Mesenchymal stem cell (in vitro differentiated cells and primary cell): ENCODE results near the gene SUPT16H.

Experiments
- DNase-seq: peaks from one replicate; pipeline ENCODE4 v3.0.0-alpha.2; 2013
- H2AFZ ChIP-seq: one replicate; pipeline ENCODE4 v1.6.1; 2013; ENCODE audit warnings: low read depth, mild to moderate bottlenecking, control low read depth, inconsistent platforms, low read length, moderate library complexity
- H2AK5ac ChIP-seq: 2 replicates; pipeline ENCODE4 v1.6.1; 2013; ENCODE audit warnings: low read length, moderate library complexity, mild to moderate bottlenecking, inconsistent platforms; ENCODE audit not compliant: severe bottlenecking
- H2BK120ac ChIP-seq: one replicate; pipeline ENCODE4 v1.6.1; 2013; ENCODE audit warnings: low read depth, mild to moderate bottlenecking, inconsistent platforms, low read length, moderate library complexity
- H2BK12ac ChIP-seq, 2 experiments: one replicate each; pipeline ENCODE4 v1.6.1; 2013; ENCODE audit warnings: inconsistent platforms in 2 of 2, low read length in 2 of 2, mild to moderate bottlenecking in 2 of 2, moderate library complexity in 2 of 2, control low read depth in 1 of 2
- H2BK15ac ChIP-seq: one replicate; pipeline ENCODE4 v1.6.1; 2013; ENCODE audit warnings: mild to moderate bottlenecking, low read depth, inconsistent platforms; ENCODE audit not compliant: poor library complexity, severe bottlenecking
- H2BK5ac ChIP-seq: 2 replicates; pipeline ENCODE4 v1.6.1; 2013; ENCODE audit warnings: low read depth, mild to moderate bottlenecking, low read length, control low read depth, inconsistent platforms; ENCODE audit not compliant: poor library complexity, severe bottlenecking
- H3K14ac ChIP-seq, 2 experiments: one replicate each; pipeline ENCODE4 v1.6.1; 2013; ENCODE audit warnings: inconsistent platforms in 2 of 2, low read length in 2 of 2, control low read depth in 1 of 2, mild to moderate bottlenecking in 1 of 2, moderate library complexity in 1 of 2
- H3K18ac ChIP-seq, 2 experiments: one replicate each; pipeline ENCODE4 v1.6.1; 2013; ENCODE audit warnings: inconsistent platforms in 2 of 2, low read length in 2 of 2, control low read depth in 1 of 2, low read depth in 1 of 2, mild to moderate bottlenecking in 1 of 2
- H3K23ac ChIP-seq, 2 experiments: one replicate each; pipeline ENCODE4 v1.6.1; 2013; ENCODE audit warnings: inconsistent platforms in 2 of 2, low read length in 2 of 2, mild to moderate bottlenecking in 2 of 2, moderate library complexity in 2 of 2, control low read depth in 1 of 2
- H3K27ac ChIP-seq: 2 replicates; pipeline ENCODE4 v1.5.1; 2013; ENCODE audit warnings: mild to moderate bottlenecking, moderate library complexity, low read length, control low read depth, inconsistent platforms; ENCODE audit not compliant: poor library complexity, severe bottlenecking
- H3K27me3 ChIP-seq, 2 experiments: 2 replicates each; pipeline versions ENCODE4 v1.6.1 to v1.7.0; 2013; ENCODE audit warnings: low read length in 2 of 2, mild to moderate bottlenecking in 2 of 2, moderate library complexity in 2 of 2, control low read depth in 1 of 2, inconsistent platforms in 1 of 2; ENCODE audit not compliant: control insufficient read depth in 1 of 2, insufficient read depth in 1 of 2
- H3K36me3 ChIP-seq, 2 experiments: 2 replicates each; pipeline versions ENCODE4 v1.6.1 to v1.7.0; 2013; ENCODE audit warnings: low read length in 2 of 2, control low read depth in 1 of 2, inconsistent platforms in 1 of 2, low read depth in 1 of 2, mild to moderate bottlenecking in 1 of 2; ENCODE audit not compliant: insufficient read depth in 2 of 2, control insufficient read depth in 1 of 2
- H3K4ac ChIP-seq, 2 experiments: one replicate each; pipeline ENCODE4 v1.6.1; 2013; ENCODE audit warnings: inconsistent platforms in 2 of 2, low read length in 2 of 2, mild to moderate bottlenecking in 2 of 2, moderate library complexity in 2 of 2, control low read depth in 1 of 2, low read depth in 1 of 2
- H3K4me1 ChIP-seq: 2 replicates; pipeline ENCODE4 v1.6.1; 2013; ENCODE audit warnings: low read depth, low read length, control low read depth; ENCODE audit not compliant: control insufficient read depth, insufficient read depth
- H3K4me2 ChIP-seq: 2 replicates; pipeline ENCODE4 v1.6.1; 2013; ENCODE audit warnings: low read length, mild to moderate bottlenecking, inconsistent platforms; ENCODE audit not compliant: poor library complexity, severe bottlenecking
- H3K4me3 ChIP-seq, 2 experiments: 2 replicates each; pipeline versions ENCODE4 v1.5.1 to v1.7.0; 2013; ENCODE audit warnings: low read length in 2 of 2, mild to moderate bottlenecking in 2 of 2, control low read depth in 1 of 2, low read depth in 1 of 2; ENCODE audit not compliant: insufficient read depth in 1 of 2
- H3K79me1 ChIP-seq: replicated peaks from 2 replicates; pipeline ENCODE4 v1.6.1; 2013; ENCODE audit warnings: mild to moderate bottlenecking, control low read depth, low read length, inconsistent platforms; ENCODE audit not compliant: poor library complexity, severe bottlenecking
- H3K9ac ChIP-seq: 2 replicates; pipeline ENCODE4 v1.7.0; 2013; ENCODE audit warnings: mild to moderate bottlenecking, low read length, moderate library complexity
- H3K9me3 ChIP-seq: 2 replicates; pipeline ENCODE4 v1.7.0; 2013; ENCODE audit warnings: mild to moderate bottlenecking, low read length; ENCODE audit not compliant: control insufficient read depth
- H4K8ac ChIP-seq: one replicate; pipeline ENCODE4 v1.6.1; 2013; ENCODE audit warnings: inconsistent platforms, mild to moderate bottlenecking, low read length, moderate library complexity
- H4K91ac ChIP-seq: one replicate; pipeline ENCODE4 v1.6.1; 2013; ENCODE audit warnings: mild to moderate bottlenecking, low read length, inconsistent platforms
- WGBS: methylation state at CpG from one replicate; pipeline ENCODE4 v1.1.7; 2013; ENCODE audit warnings: mixed read lengths; 5-methylcytosine and 5-hydroxymethylcytosine counted together

Gene SUPT16H

DNA sequence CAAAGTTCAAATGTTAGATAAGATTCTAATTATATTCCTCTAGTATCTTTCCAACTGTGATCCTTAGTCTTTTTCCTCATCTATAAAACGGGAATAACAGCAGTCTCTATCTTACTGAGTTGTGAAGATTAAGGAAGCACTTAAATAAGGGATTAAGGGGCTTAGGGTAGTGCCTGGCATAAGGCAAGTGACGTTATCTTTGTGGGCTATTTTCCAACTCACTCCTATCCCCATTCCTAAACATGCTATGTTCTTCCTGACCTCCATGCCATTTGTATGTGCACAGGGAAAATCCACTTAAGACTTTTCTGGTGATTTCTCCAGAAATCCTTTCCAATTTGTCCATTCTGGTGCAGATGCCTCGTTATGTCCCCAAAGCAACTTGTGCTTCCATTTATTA lies 33.3 kb downstream of the SUPT16H start:
- Histone ChIP-seq H4K8ac (no peak overlapping the region), H3K9me3 (no peaks in the 10 kb centered on the region), H2AFZ (no peak overlapping the region), H2BK15ac (no peak overlapping the region), H2AK5ac (no peak overlapping the region), H3K4me3 (no peak overlapping the region), H2BK12ac (no peak overlapping the region), H4K91ac (no peak overlapping the region), H3K4ac (no peak overlapping the region), H3K27ac (no peak overlapping the region), H2BK5ac (no peak overlapping the region), H3K18ac (no peak overlapping the region), H3K23ac (no peak overlapping the region), H3K4me2 (no peak overlapping the region), H3K36me3 (peaks cover 15 to 48% of the 10 kb centered on the region in 2 experiments), H3K27me3 (no peaks in the 10 kb centered on the region), H3K9ac (no peak overlapping the region), H3K4me1 (no peaks in the 10 kb centered on the region), H3K14ac (no peak overlapping the region), H2BK120ac (no peak overlapping the region), H3K79me1 (no peaks in the 10 kb centered on the region)
- whole genome bisulfite sequencing, result 95% methylated on average over 1 of the region's 3 CpGs
- no peak for DNase-seq

DNA sequence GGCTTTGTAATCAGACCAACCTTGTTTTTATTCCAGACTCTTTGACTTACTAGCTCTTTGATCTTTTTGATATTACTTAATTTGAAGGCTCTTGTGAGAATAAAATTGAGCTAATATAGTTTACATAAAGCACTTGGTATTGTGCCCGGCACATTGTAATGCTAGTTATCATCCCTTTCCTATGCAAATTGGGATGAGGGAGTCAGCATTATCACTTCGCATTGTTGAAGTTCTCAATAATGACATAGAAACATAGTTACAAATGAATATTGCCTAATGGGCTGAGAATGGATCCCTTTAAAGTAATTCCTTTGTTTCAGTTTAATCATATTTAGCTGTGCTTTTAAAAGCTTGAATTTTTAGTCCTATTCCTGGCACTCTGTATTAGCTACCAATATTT lies 36.6 kb downstream of the SUPT16H start:
- no peak overlapping the region for H4K91ac ChIP-seq
- no peak overlapping the region for H3K14ac ChIP-seq
- H3K9ac ChIP-seq, result peak overlapping the region; percentile 47
- no peak overlapping the region for H3K18ac ChIP-seq
- H3K4ac ChIP-seq, result no peak overlapping the region
- no peak overlapping the region for H2AFZ ChIP-seq
- no peaks in the 10 kb centered on the region for H3K9me3 ChIP-seq
- H3K27ac ChIP-seq, result no peak overlapping the region
- H3K4me1 ChIP-seq, result no peaks in the 10 kb centered on the region
- no peaks in the 10 kb centered on the region for H3K79me1 ChIP-seq
- no peak overlapping the region for H2BK120ac ChIP-seq
- H3K23ac ChIP-seq, result no peak overlapping the region
- H4K8ac ChIP-seq, result no peak overlapping the region
- 80% methylated on average over 1 of the region's 2 CpGs for WGBS
- no peaks in the 10 kb centered on the region for H3K27me3 ChIP-seq
- no peak overlapping the region for H2BK15ac ChIP-seq
- H3K36me3 ChIP-seq, result peaks cover 4 to 18% of the 10 kb centered on the region in 2 experiments
- H2AK5ac ChIP-seq, result no peak overlapping the region
- no peak overlapping the region for H2BK12ac ChIP-seq
- H3K4me2 ChIP-seq, result no peak overlapping the region
- no peak overlapping the region for H3K4me3 ChIP-seq
- H2BK5ac ChIP-seq, result no peak overlapping the region
- DNase-seq, result no peak

DNA sequence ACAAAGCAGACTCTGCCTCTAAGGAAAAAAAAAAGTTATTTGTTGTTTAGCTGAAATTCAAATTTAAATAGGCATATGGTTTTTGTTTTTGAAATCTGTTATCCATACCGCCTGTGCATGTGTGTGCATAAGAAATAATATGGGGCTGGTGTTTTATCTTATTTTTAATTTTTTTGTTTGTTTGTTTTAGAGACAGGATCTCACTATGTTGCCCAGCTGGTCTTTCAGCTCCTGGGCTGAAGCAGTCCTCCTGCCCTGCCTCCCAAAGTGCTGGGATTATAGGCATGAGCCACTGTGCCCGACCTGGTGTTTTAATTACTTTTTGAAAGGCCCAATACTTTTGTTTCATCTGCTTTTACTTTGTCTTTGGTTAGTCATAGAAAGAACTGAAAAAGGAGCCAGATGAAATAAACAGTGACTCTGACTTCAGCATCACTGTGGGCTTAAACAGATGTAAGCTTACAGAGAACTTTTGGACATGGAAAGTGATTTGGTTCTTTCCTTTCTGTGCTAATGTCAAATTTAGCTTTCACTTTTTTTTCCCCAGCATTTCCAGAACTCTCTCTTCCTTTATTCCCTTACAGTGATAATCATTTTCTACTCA lies 37.2 kb downstream of the SUPT16H start:
- no peak overlapping the region for H2BK120ac ChIP-seq
- H3K14ac ChIP-seq, result no peak overlapping the region
- H3K27me3 ChIP-seq, result no peaks in the 10 kb centered on the region
- H3K23ac ChIP-seq, result no peak overlapping the region
- H3K79me1 ChIP-seq, result no peaks in the 10 kb centered on the region
- H2AFZ ChIP-seq, result no peak overlapping the region
- no peak overlapping the region for H2BK5ac ChIP-seq
- DNase-seq, result peak; percentile 4
- no peak overlapping the region for H2BK12ac ChIP-seq
- H2BK15ac ChIP-seq, result no peak overlapping the region
- no peak overlapping the region for H3K18ac ChIP-seq
- no peak overlapping the region for H2AK5ac ChIP-seq
- peak overlapping the region; percentile 47 for H3K9ac ChIP-seq
- H3K4me1 ChIP-seq, result no peaks in the 10 kb centered on the region
- H3K4me2 ChIP-seq, result no peak overlapping the region
- no peak overlapping the region for H3K4me3 ChIP-seq
- H3K36me3 ChIP-seq, result peaks cover 0 to 13% of the 10 kb centered on the region in 2 experiments
- H4K91ac ChIP-seq, result no peak overlapping the region
- no peaks in the 10 kb centered on the region for H3K9me3 ChIP-seq
- 98% methylated on average over 1 of the region's 2 CpGs for WGBS
- H4K8ac ChIP-seq, result no peak overlapping the region
- H3K27ac ChIP-seq, result no peak overlapping the region
- no peak overlapping the region for H3K4ac ChIP-seq

DNA sequence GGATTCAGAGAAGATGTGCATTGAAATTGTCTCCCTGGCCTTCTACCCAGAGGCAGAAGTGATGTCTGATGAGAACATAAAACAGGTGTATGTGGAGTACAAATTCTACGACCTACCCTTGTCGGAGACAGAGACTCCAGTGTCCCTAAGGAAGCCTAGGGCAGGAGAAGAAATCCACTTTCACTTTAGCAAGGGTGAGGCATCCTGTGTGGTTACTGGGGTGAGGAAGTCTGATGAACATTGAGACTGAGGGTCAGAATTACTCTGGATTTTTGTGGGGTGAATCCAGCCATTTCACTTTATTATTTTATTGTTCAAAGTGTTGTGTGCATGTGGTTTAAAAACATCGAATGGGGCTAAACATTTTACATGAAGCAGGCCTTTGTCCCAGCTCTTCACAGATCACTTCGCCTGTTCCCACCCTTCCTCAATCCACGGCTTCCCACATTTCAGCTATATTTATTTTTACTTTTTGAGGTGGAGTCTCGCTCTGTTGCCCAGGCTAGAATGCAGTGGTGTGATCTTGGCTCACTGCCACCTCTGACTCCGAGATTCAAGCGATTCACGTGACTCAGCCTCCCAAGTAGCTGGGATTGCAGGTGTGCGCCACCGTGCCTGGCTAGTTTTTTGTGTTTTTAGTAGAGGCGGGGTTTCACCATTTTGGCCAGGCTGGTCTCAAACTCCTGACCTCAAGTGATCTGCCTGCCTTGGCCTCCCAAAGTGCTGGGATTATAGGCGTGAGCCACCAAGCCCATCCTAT lies 40.6 kb downstream of the SUPT16H start:
- H2BK5ac ChIP-seq, result no peak overlapping the region
- no peak overlapping the region for H3K23ac ChIP-seq
- no peak overlapping the region for H4K91ac ChIP-seq
- no peaks in the 10 kb centered on the region for H3K4me1 ChIP-seq
- no peak overlapping the region for H3K4me3 ChIP-seq
- no peaks in the 10 kb centered on the region for H3K27me3 ChIP-seq
- no peak overlapping the region for H4K8ac ChIP-seq
- no peak overlapping the region for H2AFZ ChIP-seq
- H2AK5ac ChIP-seq, result no peak overlapping the region
- DNase-seq, result no peak
- H2BK15ac ChIP-seq, result no peak overlapping the region
- no peak overlapping the region for H3K4me2 ChIP-seq
- no peak overlapping the region for H3K9ac ChIP-seq
- H2BK120ac ChIP-seq, result no peak overlapping the region
- H3K18ac ChIP-seq, result no peak overlapping the region
- no peak overlapping the region for H3K14ac ChIP-seq
- no peak overlapping the region for H3K27ac ChIP-seq
- no peaks in the 10 kb centered on the region for H3K36me3 ChIP-seq
- H3K79me1 ChIP-seq, result no peaks in the 10 kb centered on the region
- H3K9me3 ChIP-seq, result no peaks in the 10 kb centered on the region
- no peak overlapping the region for H2BK12ac ChIP-seq
- H3K4ac ChIP-seq, result no peak overlapping the region
- 93% methylated on average over 10 of the region's 13 CpGs for WGBS
